ENCODE results near the gene C9orf152. TPM values are rescaled to one million over a fixed set of nuclear protein-coding genes. Genes with fewer than 3 reads are reported as not detected.
A peak's percentile ranks its signal among the peaks of the same experiment; 100 is the strongest.

The C9orf152 gene
- total and polyA plus RNA-seq, 10 donors: not detected

DNA sequence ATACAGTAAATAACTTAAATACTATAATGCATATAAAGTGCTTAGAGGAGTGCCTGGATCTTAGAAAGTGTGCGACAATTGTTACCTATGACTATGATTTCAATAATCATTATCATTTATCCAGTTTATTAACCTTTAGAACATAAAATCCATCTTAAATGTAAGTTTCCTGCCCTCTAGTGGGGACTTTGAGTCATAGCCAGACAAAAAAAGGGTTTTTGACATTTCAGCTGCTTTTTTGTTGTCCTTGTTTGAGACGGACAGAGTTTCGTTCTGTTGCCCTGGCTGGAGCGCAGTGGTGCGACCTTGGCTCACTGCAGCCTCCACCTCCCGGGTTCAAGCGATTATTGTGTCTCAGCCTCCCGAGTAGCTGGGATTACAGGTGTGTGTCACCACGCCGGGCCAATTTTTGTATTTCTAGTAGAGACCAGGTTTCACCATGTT lies 9.7 kb upstream of the C9orf152 start:
- H3K4me1 ChIP-seq: no peaks in the 10 kb centered on the region
- no peak overlapping the region for H3K4me3 ChIP-seq
- H3K9me3 ChIP-seq: no peaks in the 10 kb centered on the region
- no peak overlapping the region for H3K27ac ChIP-seq
- 28 to 31% (median 29%) methylated on average over 10 of the region's 10 CpGs for WGBS, 5 donors
- H3K27me3 ChIP-seq (replicated peaks in 1 of 7): no peaks in the 10 kb centered on the region
- intact Hi-C loops (cut with DNase I; ENCODE audit: low total_unique reads): loop anchor here (10.0 kb wide), 1 partner anchor 643 kb away; no protein-coding TSS in a partner anchor
- no peak for TF ChIP-seq POLR2AphosphoS5 (IDR thresholded peaks at IDR 0.05)
- TF ChIP-seq, protein P1, sequence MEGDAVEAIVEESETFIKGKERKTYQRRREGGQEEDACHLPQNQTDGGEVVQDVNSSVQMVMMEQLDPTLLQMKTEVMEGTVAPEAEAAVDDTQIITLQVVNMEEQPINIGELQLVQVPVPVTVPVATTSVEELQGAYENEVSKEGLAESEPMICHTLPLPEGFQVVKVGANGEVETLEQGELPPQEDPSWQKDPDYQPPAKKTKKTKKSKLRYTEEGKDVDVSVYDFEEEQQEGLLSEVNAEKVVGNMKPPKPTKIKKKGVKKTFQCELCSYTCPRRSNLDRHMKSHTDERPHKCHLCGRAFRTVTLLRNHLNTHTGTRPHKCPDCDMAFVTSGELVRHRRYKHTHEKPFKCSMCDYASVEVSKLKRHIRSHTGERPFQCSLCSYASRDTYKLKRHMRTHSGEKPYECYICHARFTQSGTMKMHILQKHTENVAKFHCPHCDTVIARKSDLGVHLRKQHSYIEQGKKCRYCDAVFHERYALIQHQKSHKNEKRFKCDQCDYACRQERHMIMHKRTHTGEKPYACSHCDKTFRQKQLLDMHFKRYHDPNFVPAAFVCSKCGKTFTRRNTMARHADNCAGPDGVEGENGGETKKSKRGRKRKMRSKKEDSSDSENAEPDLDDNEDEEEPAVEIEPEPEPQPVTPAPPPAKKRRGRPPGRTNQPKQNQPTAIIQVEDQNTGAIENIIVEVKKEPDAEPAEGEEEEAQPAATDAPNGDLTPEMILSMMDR (IDR thresholded peaks at IDR 0.05 in 8 of 11, conservative IDR thresholded peaks at IDR 0.05 in 3 of 11): peak; percentile 32 to 80 (median 76)
- no peak for DNase-seq
- H3K36me3 ChIP-seq: no peaks in the 10 kb centered on the region

DNA sequence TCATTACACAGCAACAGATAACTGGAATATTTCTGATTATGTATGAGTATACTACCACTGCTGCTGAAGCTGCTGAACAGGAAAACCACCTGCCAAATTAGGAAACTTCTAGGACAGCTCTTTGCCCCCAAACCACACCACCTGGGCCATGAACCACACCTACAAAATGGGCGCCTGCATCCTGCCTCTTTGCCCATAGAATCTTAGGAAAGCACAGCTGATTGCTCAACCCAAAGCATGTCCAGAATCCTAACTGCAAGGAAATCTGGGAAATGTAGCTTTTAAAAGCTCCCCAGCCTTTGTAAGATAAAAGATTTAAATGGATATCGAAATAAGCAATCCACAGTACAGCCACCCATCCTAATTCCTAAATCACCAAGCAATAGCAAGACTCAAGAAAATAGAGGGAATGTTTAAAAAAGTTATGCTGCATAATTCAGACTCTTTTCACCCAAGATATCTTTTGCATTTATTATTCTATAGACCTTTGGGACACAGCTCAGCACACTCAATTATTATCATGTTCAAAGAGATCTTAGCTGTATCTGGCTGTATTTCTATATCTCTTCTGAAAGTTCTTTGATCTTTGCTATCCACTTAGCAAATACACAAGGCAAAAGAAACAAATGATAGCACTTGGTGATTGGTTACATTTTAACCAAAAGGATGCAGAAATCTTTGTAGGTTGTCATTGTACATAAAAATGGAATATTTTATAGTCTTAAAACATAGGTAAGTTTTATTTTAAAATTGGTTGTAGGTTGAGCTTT lies 6.8 kb upstream of the C9orf152 start:
- Histone ChIP-seq H3K27ac (no peak overlapping the region), H3K9me3 (peaks cover 0 to 4% (median 0%) of the 10 kb centered on the region in 8 donors), H3K36me3 (no peaks in the 10 kb centered on the region), H3K27me3 (replicated peaks in 1 of 7) (no peaks in the 10 kb centered on the region), H3K4me1 (no peaks in the 10 kb centered on the region), H3K4me3 (no peak overlapping the region)
- DNase-seq: no peak
- WGBS, 5 donors: 61 to 67% (median 64%) methylated on average over 2 of the region's 2 CpGs
- intact Hi-C loops (cut with DNase I; ENCODE audit: low total_unique reads): loop anchor here (10.0 kb wide), 1 partner anchor 640 kb away; no protein-coding TSS in a partner anchor
- TF ChIP-seq POLR2AphosphoS5 (IDR thresholded peaks at IDR 0.05): no peak
- TF ChIP-seq, protein P1 (IDR thresholded peaks at IDR 0.05 in 8 of 11, conservative IDR thresholded peaks at IDR 0.05 in 3 of 11): no peak
- no peak for TF ChIP-seq POLR2A (IDR thresholded peaks at IDR 0.05)

DNA sequence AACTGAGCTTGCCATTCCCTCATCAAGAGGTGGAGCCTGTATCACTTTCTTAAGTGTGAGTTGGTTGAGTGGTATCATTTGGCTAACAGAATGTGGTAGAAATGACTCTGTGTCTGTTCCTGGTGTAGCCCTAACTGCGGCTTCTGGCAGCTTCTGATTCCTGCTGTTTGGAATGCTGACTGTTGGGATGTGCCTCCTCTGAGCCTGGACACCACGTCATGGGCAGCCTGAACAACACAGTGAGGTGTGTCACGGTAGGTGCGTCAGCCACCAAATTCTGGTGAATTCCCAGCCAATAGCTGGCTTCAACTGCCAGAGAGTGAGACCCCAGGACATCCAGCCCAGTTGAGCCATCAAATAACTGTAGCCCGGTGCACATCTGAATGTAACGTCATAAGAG lies 6.1 kb upstream of the C9orf152 start:
- no peak for DNase-seq
- Histone ChIP-seq H3K27ac (no peak overlapping the region), H3K36me3 (no peaks in the 10 kb centered on the region), H3K27me3 (replicated peaks in 1 of 7) (no peaks in the 10 kb centered on the region), H3K4me1 (no peaks in the 10 kb centered on the region), H3K9me3 (peaks cover 0 to 4% (median 0%) of the 10 kb centered on the region in 8 donors), H3K4me3 (no peak overlapping the region)
- 75 to 92% (median 90%) methylated on average over 6 of the region's 6 CpGs for whole genome bisulfite sequencing, 5 donors
- TF ChIP-seq POLR2A (IDR thresholded peaks at IDR 0.05): no peak
- TF ChIP-seq, protein P1 (IDR thresholded peaks at IDR 0.05 in 8 of 11, conservative IDR thresholded peaks at IDR 0.05 in 3 of 11): no peak
- TF ChIP-seq POLR2AphosphoS5 (IDR thresholded peaks at IDR 0.05): no peak
- intact Hi-C loops (cut with DNase I; ENCODE audit: low total_unique reads): loop anchor here (10.0 kb wide), 1 partner anchor 639 kb away; no protein-coding TSS in a partner anchor

DNA sequence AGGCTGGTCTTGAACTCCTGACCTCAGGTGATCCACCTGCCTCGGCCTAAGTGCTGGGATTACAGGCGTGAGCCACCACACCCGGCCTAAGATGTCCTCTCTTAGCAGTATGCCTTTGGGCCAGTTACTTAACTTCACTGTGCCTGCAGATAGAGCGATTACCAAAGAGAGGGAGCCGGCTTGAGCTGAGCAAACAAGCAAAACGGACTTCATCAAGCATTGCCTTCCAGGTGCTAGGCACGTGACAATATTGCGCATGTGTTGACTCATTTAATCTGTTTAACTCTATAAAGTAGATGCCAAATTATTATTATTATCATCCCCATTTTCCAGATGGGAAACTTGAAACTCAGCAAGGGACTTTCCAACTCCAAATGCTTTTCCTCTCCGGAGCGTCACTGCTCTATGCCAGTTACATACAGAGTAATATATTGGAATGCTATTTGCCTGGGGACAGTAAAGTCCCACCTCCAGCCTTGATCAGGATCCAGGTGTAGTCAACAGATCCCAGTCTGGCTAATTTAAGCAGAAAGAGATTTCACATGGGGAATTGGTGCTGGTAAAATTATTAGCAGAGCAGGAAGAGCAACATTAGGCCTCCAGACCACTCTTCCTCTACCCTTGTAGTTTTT lies 5.6 kb upstream of the C9orf152 start:
- TF ChIP-seq POLR2A (IDR thresholded peaks at IDR 0.05) (no peak), POLR2AphosphoS5 (IDR thresholded peaks at IDR 0.05) (no peak)
- TF ChIP-seq, protein P1 (IDR thresholded peaks at IDR 0.05 in 8 of 11, conservative IDR thresholded peaks at IDR 0.05 in 3 of 11): no peak
- 90 to 95% (median 91%) methylated on average over 10 of the region's 10 CpGs for WGBS, 5 donors
- no peak overlapping the region for H3K4me3 ChIP-seq
- H3K27ac ChIP-seq: no peak overlapping the region
- H3K27me3 ChIP-seq (replicated peaks in 1 of 7): no peaks in the 10 kb centered on the region
- peaks cover 0 to 4% (median 0%) of the 10 kb centered on the region in 8 donors for H3K9me3 ChIP-seq
- H3K36me3 ChIP-seq: no peaks in the 10 kb centered on the region
- no peak for DNase-seq
- H3K4me1 ChIP-seq: no peaks in the 10 kb centered on the region
- intact Hi-C loops (cut with DNase I; ENCODE audit: low total_unique reads): loop anchor here (10.0 kb wide), 1 partner anchor 639 kb away; no protein-coding TSS in a partner anchor

Measured in spleen (tissue), 11 donors.